Activated T-cell treated with anti-CD3 and anti-CD28 coated beads, Interleukin-2, amount 50 U/mL, for 24 hours (primary cell): ENCODE results near the gene TSPAN18.

Experiments
- DNase-seq: peaks from one replicate; pipeline ENCODE4 v3.0.0-alpha.2; 2020
- H3K27ac Mint-ChIP-seq: 2 replicates; pipeline ENCODE4 v1.8.0; 2020; ENCODE audit warnings: mild to moderate bottlenecking, mixed read lengths
- H3K27me3 Mint-ChIP-seq: 2 replicates; pipeline ENCODE4 v1.8.0; 2020; ENCODE audit warnings: mixed read lengths
- H3K36me3 Mint-ChIP-seq: 2 replicates; pipeline ENCODE4 v1.8.0; 2020; ENCODE audit warnings: low read depth, mixed read lengths
- H3K4me1 Mint-ChIP-seq: 2 replicates; pipeline ENCODE4 v1.8.0; 2020; ENCODE audit warnings: low read depth, mixed read lengths
- H3K4me3 Mint-ChIP-seq: 2 replicates; pipeline ENCODE4 v1.8.0; 2020; ENCODE audit warnings: mild to moderate bottlenecking, moderate library complexity, mixed read lengths
- H3K9me3 Mint-ChIP-seq: 2 replicates; pipeline ENCODE4 v1.8.0; 2020; ENCODE audit warnings: mixed read lengths

Gene TSPAN18

GRCh38 chr11:44889266-44889665 lies 162.5 kb downstream of the TSPAN18 start:
- DNase-seq, result no peak
- Mint-ChIP-seq H3K27me3 (no peaks in the 10 kb centered on the region), H3K4me1 (no peaks in the 10 kb centered on the region), H3K27ac (no peak overlapping the region), H3K4me3 (no peak overlapping the region), H3K9me3 (no peaks in the 10 kb centered on the region), H3K36me3 (no peaks in the 10 kb centered on the region)

- H3K27me3 Mint-ChIP-seq, result no peaks in the 10 kb centered on the region
- H3K4me3 Mint-ChIP-seq, result no peak overlapping the region
- DNase-seq, result no peak
- H3K9me3 Mint-ChIP-seq, result no peaks in the 10 kb centered on the region
- H3K36me3 Mint-ChIP-seq, result peaks cover 2% of the 10 kb centered on the region
- H3K4me1 Mint-ChIP-seq, result no peaks in the 10 kb centered on the region
- no peak overlapping the region for H3K27ac Mint-ChIP-seq
Measured at GRCh38 chr11:44892843-44893242, 166.1 kb downstream of the TSPAN18 start.

- no peaks in the 10 kb centered on the region for H3K9me3 Mint-ChIP-seq
- no peaks in the 10 kb centered on the region for H3K27me3 Mint-ChIP-seq
- H3K4me3 Mint-ChIP-seq, result no peak overlapping the region
- H3K36me3 Mint-ChIP-seq, result peaks cover 5% of the 10 kb centered on the region
- no peak overlapping the region for H3K27ac Mint-ChIP-seq
- DNase-seq, result no peak
- no peaks in the 10 kb centered on the region for H3K4me1 Mint-ChIP-seq
Measured at GRCh38 chr11:44893308-44893822, 166.6 kb downstream of the TSPAN18 start.

- Mint-ChIP-seq H3K4me1 (no peaks in the 10 kb centered on the region), H3K27me3 (no peaks in the 10 kb centered on the region), H3K9me3 (no peaks in the 10 kb centered on the region), H3K27ac (no peak overlapping the region), H3K4me3 (no peak overlapping the region), H3K36me3 (peaks cover 10% of the 10 kb centered on the region)
- peak; percentile 73 for DNase-seq
Measured at GRCh38 chr11:44893846-44894617, 167.3 kb downstream of the TSPAN18 start.

- no peak overlapping the region for H3K27ac Mint-ChIP-seq
Measured at GRCh38 chr11:44899959-44900358, 173.2 kb downstream of the TSPAN18 start.

GRCh38 chr11:44901120-44901633 lies 174.4 kb downstream of the TSPAN18 start:
- Mint-ChIP-seq H3K9me3 (no peaks in the 10 kb centered on the region), H3K27me3 (no peaks in the 10 kb centered on the region), H3K36me3 (peaks cover 14% of the 10 kb centered on the region), H3K4me3 (no peak overlapping the region), H3K4me1 (no peaks in the 10 kb centered on the region), H3K27ac (no peak overlapping the region)
- DNase-seq, result no peak

More at GRCh38 chr11:44899959-44900358, 173.2 kb downstream of the TSPAN18 start:
- H3K4me3 Mint-ChIP-seq, result no peak overlapping the region
- no peaks in the 10 kb centered on the region for H3K4me1 Mint-ChIP-seq
- peak; percentile 59 for DNase-seq
- H3K9me3 Mint-ChIP-seq, result no peaks in the 10 kb centered on the region
- H3K27me3 Mint-ChIP-seq, result no peaks in the 10 kb centered on the region
- H3K36me3 Mint-ChIP-seq, result peaks cover 14% of the 10 kb centered on the region

GRCh38 chr11:44901786-44902185 lies 175.0 kb downstream of the TSPAN18 start:
- no peaks in the 10 kb centered on the region for H3K27me3 Mint-ChIP-seq
- H3K27ac Mint-ChIP-seq, result no peak overlapping the region
- DNase-seq, result no peak
- no peak overlapping the region for H3K4me3 Mint-ChIP-seq
- H3K36me3 Mint-ChIP-seq, result peaks cover 14% of the 10 kb centered on the region
- H3K9me3 Mint-ChIP-seq, result no peaks in the 10 kb centered on the region
- H3K4me1 Mint-ChIP-seq, result no peaks in the 10 kb centered on the region

GRCh38 chr11:44903035-44903434 lies 176.3 kb downstream of the TSPAN18 start:
- no peaks in the 10 kb centered on the region for H3K4me1 Mint-ChIP-seq
- H3K36me3 Mint-ChIP-seq, result peaks cover 12% of the 10 kb centered on the region
- H3K4me3 Mint-ChIP-seq, result no peak overlapping the region
- no peak overlapping the region for H3K27ac Mint-ChIP-seq
- no peak for DNase-seq
- H3K27me3 Mint-ChIP-seq, result no peaks in the 10 kb centered on the region
- H3K9me3 Mint-ChIP-seq, result no peaks in the 10 kb centered on the region

- H3K4me3 Mint-ChIP-seq, result no peak overlapping the region
- H3K27ac Mint-ChIP-seq, result no peak overlapping the region
- no peaks in the 10 kb centered on the region for H3K9me3 Mint-ChIP-seq
- H3K36me3 Mint-ChIP-seq, result peaks cover 9% of the 10 kb centered on the region
- H3K4me1 Mint-ChIP-seq, result no peaks in the 10 kb centered on the region
- no peaks in the 10 kb centered on the region for H3K27me3 Mint-ChIP-seq
- no peak for DNase-seq
Measured at GRCh38 chr11:44903518-44903917, 176.8 kb downstream of the TSPAN18 start.

- no peak for DNase-seq
- no peaks in the 10 kb centered on the region for H3K9me3 Mint-ChIP-seq
- no peaks in the 10 kb centered on the region for H3K4me1 Mint-ChIP-seq
- H3K27me3 Mint-ChIP-seq, result no peaks in the 10 kb centered on the region
- H3K36me3 Mint-ChIP-seq, result no peaks in the 10 kb centered on the region
- H3K4me3 Mint-ChIP-seq, result no peak overlapping the region
- H3K27ac Mint-ChIP-seq, result no peak overlapping the region
Measured at GRCh38 chr11:44904261-44905020, 177.7 kb downstream of the TSPAN18 start.

GRCh38 chr11:44905131-44905866 lies 178.5 kb downstream of the TSPAN18 start:
- DNase-seq, result no peak
- Mint-ChIP-seq H3K4me1 (no peaks in the 10 kb centered on the region), H3K27me3 (no peaks in the 10 kb centered on the region), H3K27ac (no peak overlapping the region), H3K9me3 (no peaks in the 10 kb centered on the region), H3K4me3 (no peak overlapping the region), H3K36me3 (no peaks in the 10 kb centered on the region)

- H3K9me3 Mint-ChIP-seq, result no peaks in the 10 kb centered on the region
- H3K27ac Mint-ChIP-seq, result no peak overlapping the region
- H3K4me3 Mint-ChIP-seq, result no peak overlapping the region
Measured at GRCh38 chr11:44906649-44907048, 179.9 kb downstream of the TSPAN18 start.

GRCh38 chr11:44909557-44909956 lies 182.8 kb downstream of the TSPAN18 start:
- no peaks in the 10 kb centered on the region for H3K27me3 Mint-ChIP-seq
- DNase-seq, result no peak
- H3K4me1 Mint-ChIP-seq, result peaks cover 6% of the 10 kb centered on the region
- H3K27ac Mint-ChIP-seq, result no peak overlapping the region
- H3K4me3 Mint-ChIP-seq, result no peak overlapping the region
- no peaks in the 10 kb centered on the region for H3K9me3 Mint-ChIP-seq
- H3K36me3 Mint-ChIP-seq, result no peaks in the 10 kb centered on the region

More at GRCh38 chr11:44906649-44907048, 179.9 kb downstream of the TSPAN18 start:
- H3K27me3 Mint-ChIP-seq, result no peaks in the 10 kb centered on the region
- DNase-seq, result no peak
- H3K36me3 Mint-ChIP-seq, result no peaks in the 10 kb centered on the region
- H3K4me1 Mint-ChIP-seq, result peaks cover 6% of the 10 kb centered on the region

GRCh38 chr11:44910591-44910990 lies 183.8 kb downstream of the TSPAN18 start:
- Mint-ChIP-seq H3K4me1 (peaks cover 6% of the 10 kb centered on the region), H3K4me3 (no peak overlapping the region), H3K9me3 (no peaks in the 10 kb centered on the region), H3K27ac (no peak overlapping the region), H3K27me3 (no peaks in the 10 kb centered on the region), H3K36me3 (no peaks in the 10 kb centered on the region)
- no peak for DNase-seq
